Activated T-helper 1 cell treated with Interleukin-2 at 50 U/mL for 16 hours (primary cell): ENCODE results near the gene LHX5.

Source experiments
- DNase-seq: peaks from one replicate; pipeline ENCODE4 v3.0.0-alpha.2; 2020; ENCODE audit warnings: low read depth

Gene LHX5

GRCh38 chr12:113464852-113465719, 6.6 kb downstream of the LHX5 start:
- no peak for DNase-seq

DNA sequence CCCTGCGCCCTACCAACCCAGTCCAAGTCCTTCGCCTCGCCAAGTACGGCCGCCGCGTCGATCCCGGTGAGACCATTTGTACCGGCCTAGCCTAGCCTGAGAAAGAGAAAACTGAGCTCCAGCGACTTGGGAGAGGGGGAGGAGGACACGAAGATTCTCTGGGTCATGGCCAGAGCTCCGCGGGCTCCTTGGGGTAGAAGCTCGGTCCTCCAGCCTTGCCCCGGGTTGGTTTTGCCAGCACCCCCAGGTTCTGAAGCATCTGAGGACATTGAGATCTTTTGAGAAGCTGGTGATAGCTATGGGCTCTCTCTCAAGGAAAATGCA, 7.3 kb downstream of the LHX5 start:
- no peak for DNase-seq

DNA sequence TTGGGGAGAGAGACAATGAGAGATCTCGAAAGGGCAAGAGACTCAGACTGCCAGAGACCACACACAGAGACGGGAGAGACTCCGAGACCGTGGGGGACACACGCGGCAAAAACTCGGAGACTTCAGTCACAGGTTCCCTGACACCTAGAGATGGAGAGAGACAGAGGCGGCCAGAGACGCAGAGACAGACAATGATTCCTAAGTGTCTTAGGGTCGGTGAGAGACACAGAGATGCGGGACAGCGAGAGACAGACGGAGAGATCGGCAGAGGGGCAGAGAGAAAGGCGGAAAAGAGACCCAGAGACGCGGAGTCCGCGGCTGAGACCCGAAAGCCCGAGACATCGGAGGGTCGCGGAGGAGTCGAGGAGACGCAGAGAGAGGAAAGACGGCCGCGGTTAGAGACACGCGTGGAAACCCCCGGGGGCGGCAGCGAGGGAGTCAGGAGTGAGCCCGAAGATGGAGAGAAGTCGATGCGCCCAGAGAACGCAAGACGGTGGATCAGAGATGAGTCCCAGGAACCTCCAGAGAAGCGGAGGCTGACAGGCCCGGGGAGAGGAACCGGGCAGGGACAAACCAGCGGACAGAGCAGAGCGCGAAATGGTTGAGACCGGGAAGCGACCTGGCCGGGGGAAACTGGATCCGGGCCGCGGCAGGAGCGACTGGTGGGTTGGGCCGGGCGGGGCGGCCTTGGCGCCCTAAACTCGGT, 7.8 kb downstream of the LHX5 start:
- no peak for DNase-seq

DNA sequence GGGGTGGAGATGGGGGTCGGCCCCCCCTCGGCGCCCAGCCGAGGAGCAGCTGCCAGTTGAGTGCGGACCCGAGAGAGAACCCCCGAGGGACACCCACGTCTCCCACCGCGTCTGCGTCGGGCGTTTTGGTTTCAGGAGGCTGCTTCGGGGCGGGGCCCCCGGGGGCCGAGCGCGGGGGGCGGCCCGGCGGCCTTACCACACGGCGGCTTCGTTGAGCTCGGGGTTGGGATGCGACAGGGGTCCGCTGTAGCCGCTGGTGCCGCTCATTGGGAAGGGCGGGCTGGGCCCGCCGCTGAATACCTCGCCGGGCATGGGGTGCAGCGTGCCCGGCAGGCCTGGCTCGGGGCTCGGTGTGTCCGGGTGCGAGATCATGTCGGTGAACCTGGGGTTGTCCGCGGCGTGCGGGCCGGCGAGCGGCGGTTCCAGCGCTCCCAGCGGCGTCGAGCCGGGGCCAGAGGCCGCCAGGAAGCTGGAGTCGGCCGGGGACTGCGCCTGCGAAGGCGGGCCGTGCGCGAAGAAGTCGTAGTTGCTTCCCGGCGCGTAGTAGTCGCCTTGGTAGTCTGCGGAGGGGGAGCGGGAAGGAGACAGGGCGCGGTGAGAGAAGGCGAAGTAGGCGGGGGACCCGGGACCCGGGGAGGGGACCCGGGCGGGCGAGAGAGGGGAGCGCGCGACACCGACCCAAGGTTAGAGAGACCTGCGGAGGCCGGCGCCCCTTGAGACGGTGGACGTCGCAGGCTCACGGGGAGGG, 8.5 kb downstream of the LHX5 start:
- DNase-seq: no peak

DNA sequence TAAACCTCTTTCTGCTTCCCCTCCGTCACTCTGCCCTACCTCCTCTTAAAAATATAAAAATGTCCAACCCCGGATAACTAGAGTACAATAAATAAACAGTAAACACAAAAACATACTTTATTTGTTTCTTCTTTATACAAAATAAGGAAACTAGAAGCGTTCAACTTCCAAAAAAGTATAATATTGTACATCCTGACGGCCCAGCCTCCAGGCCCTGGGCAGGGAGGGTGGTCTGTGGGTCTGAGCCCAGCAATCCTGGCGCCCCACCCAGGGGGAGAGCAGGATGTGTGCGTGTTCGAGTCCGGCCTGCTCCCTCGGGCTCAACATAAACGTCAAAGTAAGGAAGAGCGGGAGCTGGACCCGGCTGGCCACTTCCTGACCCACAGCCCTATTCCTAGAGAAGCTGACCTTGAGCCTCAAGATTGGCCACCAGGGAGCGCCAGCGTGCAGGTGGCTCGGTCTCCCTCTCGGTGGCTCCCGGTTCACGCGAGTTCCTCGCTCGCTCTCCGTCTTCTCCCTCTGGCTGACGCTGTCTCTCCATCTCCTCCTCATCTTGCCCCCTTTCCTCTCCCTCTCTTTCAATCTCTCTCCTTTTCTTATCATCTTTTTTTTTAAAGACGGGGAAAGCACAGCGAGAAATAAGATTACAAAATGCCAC, 9.4 kb downstream of the LHX5 start:
- DNase-seq: peak; percentile 38

- DNase-seq: no peak
Measured at GRCh38 chr12:113461666-113462065, 10.0 kb downstream of the LHX5 start.

GRCh38 chr12:113459981-113460380, 11.7 kb downstream of the LHX5 start:
- no peak for DNase-seq

- no peak for DNase-seq
Measured at GRCh38 chr12:113457710-113458109, 14.0 kb downstream of the LHX5 start.

GRCh38 chr12:113457185-113457584, 14.5 kb downstream of the LHX5 start:
- no peak for DNase-seq

DNA sequence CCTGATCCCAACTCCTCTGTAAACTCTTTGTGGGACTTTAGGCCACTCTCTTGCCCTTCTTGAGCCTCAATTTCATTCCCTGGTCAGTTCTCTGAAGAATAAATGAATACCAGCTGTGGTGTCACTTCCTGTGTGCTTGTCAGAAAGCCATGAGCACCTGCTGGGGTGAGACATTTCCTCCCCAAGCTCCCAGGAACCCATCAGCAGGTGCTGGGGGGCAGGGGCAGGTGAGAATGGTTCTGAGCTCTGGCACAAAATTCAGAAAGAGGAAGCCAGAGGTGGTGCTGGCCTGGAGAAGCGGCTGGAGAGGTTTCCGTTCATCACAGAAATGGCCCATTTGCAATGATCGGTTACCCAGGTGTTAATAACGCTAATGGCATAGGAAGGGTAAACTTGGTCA, 14.9 kb downstream of the LHX5 start:
- no peak for DNase-seq

DNA sequence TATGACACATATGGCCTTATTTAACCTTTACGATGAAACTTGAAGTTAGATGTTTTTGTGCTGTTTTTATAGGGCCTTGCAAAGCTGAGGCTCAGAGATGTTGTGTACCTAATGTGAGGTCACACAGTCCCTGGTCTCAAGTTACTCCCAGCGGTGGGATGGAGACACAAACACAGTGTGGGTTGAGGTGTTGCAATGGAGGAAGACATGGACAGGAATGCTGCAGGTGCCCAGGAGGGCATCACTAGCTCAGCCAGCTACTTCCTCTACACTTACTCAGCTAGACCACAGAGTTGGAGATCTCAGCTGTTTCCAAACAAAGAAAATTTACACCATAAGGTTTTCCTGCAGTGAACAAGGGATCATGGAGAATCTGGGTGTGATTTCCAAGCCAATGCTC, 15.5 kb downstream of the LHX5 start:
- no peak for DNase-seq

DNA sequence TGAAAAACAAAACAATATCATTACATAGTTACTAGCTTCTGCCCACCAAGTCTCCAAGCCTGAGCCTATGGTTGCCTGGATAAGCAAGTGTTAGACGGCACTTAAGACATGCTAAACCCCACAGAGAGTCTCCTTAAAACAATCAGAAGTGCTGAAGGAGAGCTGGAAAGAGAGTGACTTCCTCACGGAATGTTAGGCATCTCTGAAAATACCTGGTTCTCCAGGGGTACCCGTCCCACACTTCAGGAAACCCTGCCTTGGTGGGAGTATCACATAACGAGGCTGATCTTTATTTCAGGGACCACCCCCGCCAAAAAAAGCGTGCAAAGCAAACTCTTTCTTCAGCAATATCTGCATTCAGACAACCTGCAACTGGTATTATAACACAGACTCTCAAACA, 18.3 kb downstream of the LHX5 start:
- DNase-seq: no peak

DNA sequence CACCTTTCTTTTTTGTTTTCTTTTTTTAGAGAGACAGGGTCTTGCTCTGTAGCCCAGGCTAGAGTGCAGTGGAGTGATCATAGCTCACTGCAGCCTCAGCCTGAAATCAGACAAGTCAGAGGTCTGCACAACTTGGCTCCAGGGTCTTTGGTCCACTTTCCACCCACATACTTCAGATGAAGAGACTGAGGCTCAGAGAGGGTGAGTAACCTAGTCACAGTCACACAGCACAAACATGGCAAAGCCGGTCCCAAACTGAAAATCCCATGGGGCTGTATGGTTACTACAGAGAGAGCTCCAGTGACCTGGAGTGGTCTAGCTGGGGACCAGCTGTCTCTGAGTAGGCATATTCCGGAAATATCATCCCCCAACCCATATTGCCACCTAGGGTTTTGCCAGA, 19.2 kb downstream of the LHX5 start:
- DNase-seq: no peak

GRCh38 chr12:113449839-113450238, 21.8 kb downstream of the LHX5 start:
- DNase-seq: no peak

DNA sequence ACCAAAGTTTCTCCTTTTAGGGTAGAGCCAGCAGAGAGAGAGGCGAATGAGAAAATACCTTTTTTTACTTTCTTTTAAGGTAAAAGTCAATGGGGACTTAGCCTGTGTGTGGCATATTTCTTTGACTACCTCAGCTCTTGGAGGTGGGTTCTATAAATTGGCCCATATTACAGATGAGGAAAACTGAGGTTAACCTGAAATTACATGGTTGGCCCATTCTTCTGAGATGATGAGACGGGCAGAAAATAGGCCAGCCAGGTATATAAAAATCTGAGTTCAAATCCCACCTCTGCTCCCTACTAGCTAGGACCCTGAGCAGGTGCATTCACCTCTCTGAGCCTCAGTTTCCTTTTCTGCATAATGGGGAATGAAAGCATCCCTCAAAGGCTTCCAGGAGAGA, 22.4 kb downstream of the LHX5 start:
- DNase-seq: no peak

- no peak for DNase-seq
Measured at GRCh38 chr12:113448873-113449272, 22.8 kb downstream of the LHX5 start.

GRCh38 chr12:113445544-113446171, 26.0 kb downstream of the LHX5 start:
- no peak for DNase-seq

DNA sequence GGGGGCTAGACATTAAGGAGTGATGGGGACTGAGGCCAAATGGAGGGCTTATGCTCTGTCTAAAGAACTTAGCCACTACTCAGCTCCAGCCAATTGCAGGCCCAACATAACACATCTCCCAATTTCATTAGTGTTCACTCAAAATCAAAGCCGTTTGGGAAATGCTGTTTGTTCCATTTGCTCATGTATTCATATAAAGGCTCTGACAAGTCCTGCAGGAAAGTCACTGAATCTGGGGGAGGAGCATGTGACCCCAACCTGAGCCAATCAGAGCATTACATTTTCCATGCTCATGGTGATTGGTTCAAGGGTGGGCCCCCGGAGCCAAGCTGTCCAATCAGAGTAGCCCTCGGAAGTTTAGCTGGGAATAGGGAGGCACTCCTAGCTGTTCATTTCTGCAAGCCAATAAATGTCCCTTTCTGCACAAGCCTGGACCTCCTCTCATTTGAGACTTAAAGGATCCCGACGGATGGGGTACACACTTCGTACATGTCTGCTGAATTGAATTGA, 28.6 kb downstream of the LHX5 start:
- DNase-seq: no peak

- no peak for DNase-seq
Measured at GRCh38 chr12:113440947-113441782, 30.5 kb downstream of the LHX5 start.

DNA sequence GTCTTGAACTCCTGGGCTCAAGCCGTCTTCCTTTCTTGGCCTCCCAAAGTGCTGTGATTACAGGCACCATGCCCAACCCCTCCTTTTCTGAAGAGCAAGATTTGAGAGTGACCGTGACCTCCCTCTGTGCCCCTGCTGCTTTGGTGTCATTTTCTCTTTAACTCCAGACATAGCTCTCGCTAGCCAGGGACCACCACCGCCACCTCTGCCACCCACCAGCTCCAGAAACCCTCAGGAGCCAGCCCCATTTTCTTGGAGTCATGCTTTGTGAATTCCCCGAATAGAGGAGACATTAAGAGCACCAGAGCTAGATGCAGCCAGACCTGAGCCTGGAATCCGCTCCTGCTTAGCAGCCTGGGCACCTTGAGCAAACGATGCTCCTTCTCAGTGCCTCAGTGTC, 31.3 kb downstream of the LHX5 start:
- DNase-seq: no peak

DNA sequence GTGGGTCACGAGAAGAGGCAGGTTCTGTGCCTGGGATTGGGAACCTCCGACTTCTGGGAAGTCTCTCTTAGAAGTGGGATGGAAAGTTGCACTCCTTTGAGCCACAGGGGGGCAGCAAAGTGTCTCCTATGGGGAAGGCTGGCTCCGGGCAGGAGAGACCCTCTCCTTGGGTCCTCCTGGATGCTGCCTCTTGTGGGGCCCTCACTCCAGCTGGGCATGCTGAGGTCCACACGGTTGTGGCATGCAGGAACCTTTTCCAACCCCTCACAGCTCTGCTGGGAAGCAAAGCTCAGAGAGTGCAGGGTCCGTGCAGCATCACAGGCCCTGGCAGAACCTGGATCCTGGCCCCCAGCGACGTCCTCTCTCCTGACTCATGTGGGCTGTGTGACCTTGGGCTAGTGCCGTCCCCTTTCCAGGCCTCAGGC, 32.1 kb downstream of the LHX5 start:
- no peak for DNase-seq
